AG04449 (cell line): ENCODE measurements around the gene CRYBB3.

Experiments used
- CTCF ChIA-PET: fragments of 350-600 bp; formaldehyde crosslinking; extraction: SDS; loops from one replicate; lab custom pipeline; 2021; ENCODE audit warnings: antibody characterized with exemption; lab: Yijun Ruan, JAX
- POLR2A ChIA-PET: fragments of 400-600, 350-600 bp; formaldehyde crosslinking; extraction: SDS; loops from one replicate; lab custom pipeline; 2020; ENCODE audit warnings: antibody characterized with exemption, inconsistent platforms; lab: Yijun Ruan, JAX
- DNase-seq: peaks from one replicate; pipeline ENCODE4 v3.0.0-alpha.2; 2010; ENCODE audit warnings: low read depth, low spot score
- H3K4me3 ChIP-seq: 2 replicates; pipeline ENCODE4 v1.5.1; 2011; ENCODE audit warnings: low read depth, mild to moderate bottlenecking, control low read depth, low read length
- CTCF ChIP-seq: IDR thresholded peaks from one replicate; pipeline ENCODE4 v1.5.1; 2011; ENCODE audit warnings: mild to moderate bottlenecking, moderate library complexity, low read length, control low read depth, inconsistent platforms; ENCODE audit not compliant: insufficient read depth; ENCODE audit errors: missing control alignments

CRYBB3 gene

GRCh38 chr22:25160120-25160996 lies 39.3 kb upstream of the CRYBB3 start:
- no peak overlapping the region for H3K4me3 ChIP-seq
- ChIA-PET CTCF (no interaction called here), POLR2A (no interaction called here)
- DNase-seq, result no peak
- TF ChIP-seq CTCF, result no peak

GRCh38 chr22:25161017-25161915 lies 38.4 kb upstream of the CRYBB3 start:
- no peak for TF ChIP-seq CTCF
- H3K4me3 ChIP-seq, result no peak overlapping the region
- DNase-seq, result no peak
- ChIA-PET CTCF (no interaction called here), POLR2A (no interaction called here)

- no peak for DNase-seq
- no peak overlapping the region for H3K4me3 ChIP-seq
- TF ChIP-seq CTCF, result no peak
- CTCF ChIA-PET, result no interaction called here
- POLR2A ChIA-PET, result no interaction called here
These were observed 37.6 kb upstream of the CRYBB3 start for GRCh38 chr22:25161916-25162530.

- no peak overlapping the region for H3K4me3 ChIP-seq
- CTCF ChIA-PET, result no interaction called here
- POLR2A ChIA-PET, result no interaction called here
- TF ChIP-seq CTCF, result no peak
- no peak for DNase-seq
These were observed 37.1 kb upstream of the CRYBB3 start for GRCh38 chr22:25162561-25162960.

- ChIA-PET CTCF (no interaction called here), POLR2A (no interaction called here)
- TF ChIP-seq CTCF, result no peak
- no peak overlapping the region for H3K4me3 ChIP-seq
- no peak for DNase-seq
These were observed 33.9 kb upstream of the CRYBB3 start for GRCh38 chr22:25165785-25166184.
